HEK293T (cell line): ENCODE data around the gene GEMIN7.

Source experiments
- CTCF ChIA-PET: fragments of 350-600 bp; formaldehyde crosslinking; extraction: SDS; loops from one replicate; lab custom pipeline; 2021; ENCODE audit warnings: antibody characterized with exemption, inconsistent platforms; lab: Yijun Ruan, JAX
- POLR2A ChIA-PET: fragments of 350-600 bp; formaldehyde crosslinking; extraction: SDS; loops from one replicate; lab custom pipeline; 2020; ENCODE audit warnings: antibody characterized with exemption, inconsistent platforms; lab: Yijun Ruan, JAX
- DNase-seq: peaks from one replicate; pipeline ENCODE4 v3.0.0; 2012; ENCODE audit warnings: mixed read lengths; ENCODE audit errors: extremely low spot score
- ARNT ChIP-seq: fragments of 450-650 bp; IDR thresholded peaks from 2 replicates; pipeline ENCODE4 v1.6.1; 2017; ENCODE audit warnings: mild to moderate bottlenecking
- CTBP1 ChIP-seq: fragments of 450-650 bp; IDR thresholded peaks from 2 replicates; pipeline ENCODE4 v1.6.1; 2016; ENCODE audit warnings: borderline replicate concordance
- ELF4 ChIP-seq: fragments of 450-650 bp; IDR thresholded peaks from 2 replicates; pipeline ENCODE4 v1.6.1; 2017; ENCODE audit warnings: antibody characterized with exemption
- FOXA1 ChIP-seq: fragments of 450-650 bp; IDR thresholded peaks from 2 replicates; pipeline ENCODE4 v1.6.1; 2016; ENCODE audit warnings: mild to moderate bottlenecking
- FOXK2 ChIP-seq: fragments of 450-650 bp; IDR thresholded peaks from 2 replicates; pipeline ENCODE4 v1.6.1; 2016; ENCODE audit warnings: mild to moderate bottlenecking
- FOXM1 ChIP-seq: fragments of 450-650 bp; IDR thresholded peaks from 2 replicates; pipeline ENCODE4 v1.6.1; 2017; ENCODE audit warnings: mild to moderate bottlenecking, borderline replicate concordance
- HDGF ChIP-seq: fragments of 450-650 bp; IDR thresholded peaks from 2 replicates; pipeline ENCODE4 v1.6.1; 2017; ENCODE audit warnings: antibody characterized with exemption, borderline replicate concordance
- L3MBTL2 ChIP-seq: fragments of 450-650 bp; conservative IDR thresholded peaks from 2 replicates; pipeline ENCODE4 v1.6.1; 2016; ENCODE audit warnings: mild to moderate bottlenecking
- LEF1 ChIP-seq: fragments of 450-650 bp; IDR thresholded peaks from 2 replicates; pipeline ENCODE4 v1.6.1; 2017; ENCODE audit warnings: mild to moderate bottlenecking, borderline replicate concordance
- NFRKB ChIP-seq: fragments of 450-650 bp; IDR thresholded peaks from 2 replicates; pipeline ENCODE4 v1.6.1; 2016; ENCODE audit warnings: mild to moderate bottlenecking, moderate library complexity
- PKNOX1 ChIP-seq: fragments of 450-650 bp; IDR thresholded peaks from 2 replicates; pipeline ENCODE4 v1.6.1; 2016
- SUZ12 ChIP-seq: fragments of 450-650 bp; IDR thresholded peaks from 2 replicates; pipeline ENCODE4 v1.6.1; 2016; ENCODE audit warnings: mild to moderate bottlenecking
- TARDBP ChIP-seq: fragments of 450-650 bp; IDR thresholded peaks from 2 replicates; pipeline ENCODE4 v1.6.1; 2016
- ZNF384 ChIP-seq: fragments of 450-650 bp; IDR thresholded peaks from 2 replicates; pipeline ENCODE4 v1.6.1; 2016

The GEMIN7 gene

GRCh38 chr19:45079063-45079910 lies at the start of gene GEMIN7:
Gene GEMIN7, plus strand, starts transcription at chr19:45079260. Its CDS starts 10,855 bp downstream, at chr19:45090115.
- peak; percentile 87 for TF ChIP-seq ARNT
- TF ChIP-seq HDGF: no peak
- TF ChIP-seq ELF4: no peak
- no peak for TF ChIP-seq FOXK2
- peak; percentile 81; the same call in 1 of the 2 replicates for TF ChIP-seq FOXM1
- no peak for TF ChIP-seq FOXA1
- TF ChIP-seq NFRKB: no peak
- peak; percentile 4; the same call in 1 of the 2 replicates for TF ChIP-seq L3MBTL2
- TF ChIP-seq ZNF384: no peak
- TF ChIP-seq SUZ12: no peak
- TF ChIP-seq CTBP1: no peak; the same call in 1 of the 2 replicates
- peak; percentile 85; the same call in 1 of the 2 replicates for TF ChIP-seq LEF1
- no peak for TF ChIP-seq TARDBP
- ChIA-PET POLR2A (interaction anchor here (0.6 to 2.7 kb wide), 7 partner anchors 11 to 142 kb away, joined by 3 to 44 read pairs (median 3); partner anchors contain the start of genes CLASRP and PPP1R37), CTCF (no interaction called here)
- peak; percentile 86 for DNase-seq

GRCh38 chr19:45030825-45031224 lies 48.2 kb upstream of the GEMIN7 start:
- no peak for TF ChIP-seq LEF1
- TF ChIP-seq TARDBP: no peak
- TF ChIP-seq SUZ12: no peak
- no peak for TF ChIP-seq NFRKB
- TF ChIP-seq FOXA1: no peak
- no peak for TF ChIP-seq PKNOX1
- no peak for TF ChIP-seq HDGF
- no peak for TF ChIP-seq ELF4
- TF ChIP-seq CTBP1: no peak
- TF ChIP-seq FOXM1: no peak
- no peak for TF ChIP-seq ARNT
- ChIA-PET POLR2A (interaction anchor here (4.0 kb wide), 1 partner anchor 8 kb away, joined by 34 read pairs; the partner anchor contains the start of gene CLASRP), CTCF (no interaction called here)
- no peak for DNase-seq

GRCh38 chr19:45032421-45032820 lies 46.6 kb upstream of the GEMIN7 start:
- TF ChIP-seq HDGF: no peak
- no peak for TF ChIP-seq CTBP1
- no peak for TF ChIP-seq FOXK2
- no peak for TF ChIP-seq PKNOX1
- DNase-seq: no peak
- ChIA-PET POLR2A (no interaction called here), CTCF (no interaction called here)

GRCh38 chr19:45035755-45036154 lies 43.3 kb upstream of the GEMIN7 start:
- ChIA-PET CTCF (no interaction called here), POLR2A (no interaction called here)
- no peak for DNase-seq
- no peak for TF ChIP-seq NFRKB
- no peak for TF ChIP-seq PKNOX1
- no peak for TF ChIP-seq HDGF
- no peak for TF ChIP-seq CTBP1
- no peak for TF ChIP-seq LEF1
- no peak for TF ChIP-seq ELF4
- TF ChIP-seq SUZ12: no peak

GRCh38 chr19:45037393-45038169 lies 41.5 kb upstream of the GEMIN7 start:
- no peak for TF ChIP-seq FOXA1
- TF ChIP-seq HDGF: no peak
- TF ChIP-seq TARDBP: no peak
- TF ChIP-seq SUZ12: no peak
- TF ChIP-seq L3MBTL2: no peak
- POLR2A ChIA-PET: interaction anchor here (0.8 to 2.8 kb wide), 6 partner anchors 9 to 135 kb away, joined by 3 to 34 read pairs (median 3); no protein-coding TSS in a partner anchor
- no peak for DNase-seq
- CTCF ChIA-PET: interaction anchor here (0.6 kb wide), 1 partner anchor 312 kb away, joined by 3 read pairs; no protein-coding TSS in a partner anchor
